IMR-90 (cell line): ENCODE measurements around the gene LRIG1. TPM values are rescaled to one million over a fixed set of nuclear protein-coding genes. Genes with fewer than 3 reads are reported as not detected.

Source experiments
- ATAC-seq: fragments of 200-7000 bp; cut with Tn5 transposase; 2 replicates; pipeline ENCODE4 v1.9.1; 2020; ENCODE audit warnings: low read depth, mild to moderate bottlenecking, moderate library complexity
- BruUV-seq: library from RNA; stranded (reverse); fragments of 400-500 nt; replicated peaks from 2 replicates; lab custom pipeline; 2021; lab: Mats Ljungman, UMichigan
- CTCF ChIA-PET: fragments of 300-600 bp; formaldehyde crosslinking; extraction: SDS; loops from one replicate; lab custom pipeline; 2021; ENCODE audit warnings: antibody characterized with exemption; lab: Yijun Ruan, JAX
- POLR2A ChIA-PET: fragments of 300-600 bp; sonication (Branson Sonifier 250); formaldehyde crosslinking; loops from one replicate; lab custom pipeline; 2022; ENCODE audit warnings: antibody characterized with exemption; ENCODE audit not compliant: unreplicated experiment; lab: Charles Lee
- DNase-seq: peaks from one replicate; pipeline ENCODE4 v3.0.0; 2013
- H2AFZ ChIP-seq: replicated peaks from 2 replicates; pipeline ENCODE3; 2013; ENCODE audit warnings: low read length, mild to moderate bottlenecking; ENCODE audit not compliant: poor library complexity
- H2AK5ac ChIP-seq: 2 replicates; pipeline ENCODE4 v1.6.1; 2013; ENCODE audit warnings: low read depth, low read length, inconsistent platforms
- H2AK9ac ChIP-seq: replicated peaks from 2 replicates; pipeline ENCODE3; 2013; ENCODE audit warnings: mild to moderate bottlenecking, low read depth, low read length, moderate library complexity; ENCODE audit not compliant: poor library complexity
- H2BK120ac ChIP-seq: 2 replicates; pipeline ENCODE4 v1.6.1; 2013; ENCODE audit warnings: low read depth, low read length, inconsistent platforms
- H2BK15ac ChIP-seq: 3 replicates; pipeline ENCODE4 v1.6.1; 2013; ENCODE audit warnings: low read depth, low read length, inconsistent platforms
- H2BK20ac ChIP-seq: 2 replicates; pipeline ENCODE4 v1.6.1; 2013; ENCODE audit warnings: low read depth, mild to moderate bottlenecking, inconsistent platforms, low read length, moderate library complexity
- H2BK5ac ChIP-seq: 2 replicates; pipeline ENCODE4 v1.6.1; 2013; ENCODE audit warnings: mild to moderate bottlenecking, low read depth, low read length, inconsistent platforms; ENCODE audit not compliant: poor library complexity, severe bottlenecking
- H3K14ac ChIP-seq: replicated peaks from 2 replicates; pipeline ENCODE4 v1.6.1; 2013; ENCODE audit warnings: low read depth, low read length, inconsistent platforms
- H3K18ac ChIP-seq: 2 replicates; pipeline ENCODE4 v1.6.1; 2013; ENCODE audit warnings: low read depth, low read length, control low read depth
- H3K23ac ChIP-seq: 2 replicates; pipeline ENCODE4 v1.6.1; 2013; ENCODE audit warnings: low read depth, low read length, inconsistent platforms
- H3K27ac ChIP-seq: 2 replicates; pipeline ENCODE4 v1.5.1; 2013; ENCODE audit warnings: mild to moderate bottlenecking, control low read depth, low read length; ENCODE audit not compliant: insufficient read depth
- H3K27me3 ChIP-seq: 2 replicates; pipeline ENCODE4 v1.6.1; 2013; ENCODE audit warnings: low read length; ENCODE audit not compliant: control insufficient read depth, insufficient read depth
- H3K36me3 ChIP-seq: 2 replicates; pipeline ENCODE4 v1.6.1; 2013; ENCODE audit warnings: low read length, mixed read lengths; ENCODE audit not compliant: control insufficient read depth, insufficient read depth
- H3K4ac ChIP-seq: 2 replicates; pipeline ENCODE4 v1.6.1; 2013; ENCODE audit warnings: low read depth, low read length, inconsistent platforms
- H3K4me1 ChIP-seq: 2 replicates; pipeline ENCODE4 v1.6.1; 2013; ENCODE audit warnings: low read length, mixed read lengths; ENCODE audit not compliant: control insufficient read depth, insufficient read depth
- H3K4me2 ChIP-seq: 2 replicates; pipeline ENCODE4 v1.6.1; 2013; ENCODE audit warnings: low read depth, mild to moderate bottlenecking, control low read depth, low read length, moderate library complexity
- H3K4me3 ChIP-seq: 2 replicates; pipeline ENCODE4 v1.5.1; 2013; ENCODE audit warnings: low read depth, mild to moderate bottlenecking, control low read depth, low read length, moderate library complexity; ENCODE audit not compliant: insufficient read depth
- H3K56ac ChIP-seq: 2 replicates; pipeline ENCODE4 v1.6.1; 2013; ENCODE audit warnings: low read length, inconsistent platforms; ENCODE audit not compliant: insufficient read depth; ENCODE audit errors: extremely low read depth
- H3K79me1 ChIP-seq, 2 experiments: 2 replicates each; pipeline ENCODE4 v1.6.1; 2013; ENCODE audit warnings: low read length in 2 of 2, inconsistent platforms in 1 of 2, low read depth in 1 of 2
- H3K9ac ChIP-seq: 2 replicates; pipeline ENCODE4 v1.6.1; 2013; ENCODE audit warnings: low read depth, low read length, control low read depth
- H3K9me1 ChIP-seq: 2 replicates; pipeline ENCODE4 v1.6.1; 2013; ENCODE audit warnings: low read length, inconsistent platforms; ENCODE audit not compliant: insufficient read depth
- H3K9me3 ChIP-seq: 2 replicates; pipeline ENCODE4 v1.6.1; 2013; ENCODE audit warnings: low read length; ENCODE audit not compliant: control insufficient read depth, insufficient read depth
- H4K20me1 ChIP-seq: 2 replicates; pipeline ENCODE4 v1.6.1; 2013; ENCODE audit warnings: low read length, inconsistent platforms; ENCODE audit not compliant: insufficient read depth
- H4K5ac ChIP-seq: 2 replicates; pipeline ENCODE4 v1.6.1; 2013; ENCODE audit warnings: mild to moderate bottlenecking, low read depth, low read length, control low read depth
- H4K8ac ChIP-seq, 2 experiments: 2 replicates each; pipeline ENCODE4 v1.6.1; 2013; ENCODE audit warnings: low read depth in 2 of 2, low read length in 2 of 2, control low read depth in 1 of 2, inconsistent platforms in 1 of 2
- H4K91ac ChIP-seq: 2 replicates; pipeline ENCODE4 v1.6.1; 2013; ENCODE audit warnings: low read depth, low read length, inconsistent platforms; ENCODE audit not compliant: insufficient read depth
- BHLHE40 ChIP-seq: fragments of 150-350 bp; IDR thresholded peaks from 2 replicates; pipeline ENCODE4 v1.6.1; 2016; ENCODE audit warnings: mild to moderate bottlenecking, low read depth, low read length
- CEBPB ChIP-seq: IDR thresholded peaks from 2 replicates; pipeline ENCODE4 v1.6.1; 2012; ENCODE audit warnings: low read depth, low read length, improper control_type of control experiment
- CHD1 ChIP-seq: IDR thresholded peaks from 2 replicates; pipeline ENCODE4 v1.6.1; 2012; ENCODE audit warnings: low read depth, low read length, improper control_type of control experiment
- ELK1 ChIP-seq: fragments of 150-350 bp; IDR thresholded peaks from 2 replicates; pipeline ENCODE4 v1.6.1; 2016; ENCODE audit warnings: low read depth, mild to moderate bottlenecking, low read length, moderate library complexity, borderline replicate concordance
- MXI1 ChIP-seq: IDR thresholded peaks from 2 replicates; pipeline ENCODE4 v1.6.1; 2012; ENCODE audit warnings: low read depth, mild to moderate bottlenecking, low read length, moderate library complexity, borderline replicate concordance
- NFE2L2 ChIP-seq: fragments of 150-350 bp; IDR thresholded peaks from 2 replicates; pipeline ENCODE4 v1.6.1; 2016; ENCODE audit warnings: low read depth, mild to moderate bottlenecking, low read length
- WGBS, 2 experiments: methylation state at CpG; one replicate each; pipeline versions ENCODE4 v1.1.5 to v1.1.7; 2013; ENCODE audit warnings: missing lambda C conversion rate in 2 of 2; ENCODE audit not compliant: insufficient read length in 1 of 2; ENCODE audit errors: extremely low coverage in 2 of 2; 5-methylcytosine and 5-hydroxymethylcytosine counted together
- dilution Hi-C: fragments of 300-500 bp; cut with HindIII; formaldehyde crosslinking; loops from one replicate; pipeline ENCODE4 v1.14.3; 2018; ENCODE audit warnings: low sequenced_read_pairs; ENCODE audit not compliant: unreplicated experiment
- in situ Hi-C: fragments of 300-500 bp; cut with MboI; formaldehyde crosslinking; loops from 3 replicates; pipeline ENCODE4 v1.14.3; 2019; ENCODE audit warnings: low sequenced_read_pairs, inconsistent platforms, mixed read lengths
- intact Hi-C: fragments of 100-400 bp; cut with micrococcal nuclease; formaldehyde crosslinking; loops from 2 replicates; pipeline ENCODE4 v1.10.0; 2022
- polyA plus RNA-seq, 3 experiments: library from polyadenylated mRNA; depleted of rRNA; stranded (reverse); fragments of >200 nt; gene quantifications; 2 replicates each; pipeline ENCODE4 v1.2.3, GENCODE V29; 2012; ENCODE audit warnings: low replicate concordance in 1 of 3
- total RNA-seq: library from RNA; depleted of rRNA; stranded (reverse); fragments of >200 nt; gene quantifications from 2 replicates; pipeline ENCODE4 v1.2.3, GENCODE V29; 2012

LRIG1 gene
- total and polyA plus RNA-seq, 2 of the 4 experiments (the other 2 are of a cell fraction) = 62.8 to 87.8 TPM

- CTCF ChIA-PET = no interaction called here
- Histone ChIP-seq H2BK15ac (0 out of 3 replicates have a peak overlapping the region, but pooled peaks have one; percentile 31), H2AFZ (no peak overlapping the region), H3K36me3 (no peaks in the 10 kb centered on the region), H3K18ac (peak overlapping the region; percentile 90), H3K27me3 (no peaks in the 10 kb centered on the region), H3K9me3 (no peaks in the 10 kb centered on the region), H2AK5ac (peak overlapping the region; percentile 72), H3K9ac (no peak overlapping the region; the same call in 1 of the 2 replicates), H4K5ac (peak overlapping the region; percentile 44; the same call in 1 of the 2 replicates), H3K4me3 (no peak overlapping the region), H4K8ac (peak overlapping the region in 1 of 2 experiments; percentile 27; a peak in 1 of 4 replicates), H3K4ac (peak overlapping the region; percentile 45), H3K4me1 (peaks cover 35% of the 10 kb centered on the region), H3K14ac (peak overlapping the region; percentile 39), H3K79me1 (peaks cover 22 to 63% of the 10 kb centered on the region in 2 experiments; a peak in 3 of 4 replicates), H2BK20ac (peak overlapping the region; percentile 40; the same call in 1 of the 2 replicates), H4K91ac (peak overlapping the region; percentile 46; the same call in 1 of the 2 replicates), H3K23ac (peak overlapping the region; percentile 15; the same call in 1 of the 2 replicates), H2AK9ac (no peak overlapping the region), H3K56ac (no peak overlapping the region), H3K9me1 (peaks cover 11% of the 10 kb centered on the region), H4K20me1 (peaks cover 36% of the 10 kb centered on the region; the same call in 1 of the 2 replicates), H3K27ac (no peak overlapping the region), H2BK120ac (peak overlapping the region; percentile 7; the same call in 1 of the 2 replicates), H3K4me2 (peak overlapping the region; percentile 1; the same call in 1 of the 2 replicates), H2BK5ac (peak overlapping the region; percentile 55)
- dilution Hi-C loops = no loop called here
- in situ Hi-C loops = no loop called here
- DNase-seq = peak; percentile 65
- WGBS, 2 experiments = 50% methylated on average over 2 of the region's 5 CpGs; no CpG with 5 or more reads in 1 of the 2 experiments
- intact Hi-C loops = loop anchor here (10.0 kb wide), 1 partner anchor 507 kb away; the partner anchor contains the start of gene KBTBD8
- no peak for TF ChIP-seq NFE2L2
- TF ChIP-seq MXI1 = no peak
- no peak for TF ChIP-seq ELK1
- no peak for TF ChIP-seq CHD1
- TF ChIP-seq BHLHE40 = 0 out of 2 replicates have a peak, but pooled peaks have one; percentile 7
- TF ChIP-seq CEBPB = peak; percentile 36; the same call in 1 of the 2 replicates
- ATAC-seq = no peak
- no TSS peak for BruUV-seq
- POLR2A ChIA-PET = no interaction called here
Observed at GRCh38 chr3:66487465-66487864, 13.4 kb downstream of the LRIG1 start.
